GM06990 (cell line): ENCODE results near the gene GNAL.

ENCODE experiments used
- DNase-seq: peaks from one replicate; pipeline ENCODE4 v3.0.0-alpha.2; 2011; ENCODE audit not compliant: insufficient read length; ENCODE audit errors: extremely low read depth
- H3K27me3 ChIP-seq: replicated peaks from 2 replicates; pipeline ENCODE4 v1.6.0; 2011; ENCODE audit warnings: low read length; ENCODE audit not compliant: control insufficient read depth, insufficient read depth
- H3K36me3 ChIP-seq: 2 replicates; pipeline ENCODE4 v1.5.1; 2011; ENCODE audit warnings: low read length; ENCODE audit not compliant: control insufficient read depth, insufficient read depth
- H3K4me3 ChIP-seq: replicated peaks from 2 replicates; pipeline ENCODE4 v1.5.1; 2011; ENCODE audit warnings: low read depth, mild to moderate bottlenecking, control low read depth, low read length
- CTCF ChIP-seq: IDR thresholded peaks from 2 replicates; pipeline ENCODE4 v1.5.1; 2011; ENCODE audit warnings: low read length, control low read depth, mild to moderate bottlenecking, inconsistent platforms; ENCODE audit not compliant: insufficient read depth, poor library complexity, severe bottlenecking

The GNAL gene

GRCh38 chr18:11724781-11725180 lies 35.7 kb downstream of the GNAL start:
- no peaks in the 10 kb centered on the region for H3K36me3 ChIP-seq

DNA sequence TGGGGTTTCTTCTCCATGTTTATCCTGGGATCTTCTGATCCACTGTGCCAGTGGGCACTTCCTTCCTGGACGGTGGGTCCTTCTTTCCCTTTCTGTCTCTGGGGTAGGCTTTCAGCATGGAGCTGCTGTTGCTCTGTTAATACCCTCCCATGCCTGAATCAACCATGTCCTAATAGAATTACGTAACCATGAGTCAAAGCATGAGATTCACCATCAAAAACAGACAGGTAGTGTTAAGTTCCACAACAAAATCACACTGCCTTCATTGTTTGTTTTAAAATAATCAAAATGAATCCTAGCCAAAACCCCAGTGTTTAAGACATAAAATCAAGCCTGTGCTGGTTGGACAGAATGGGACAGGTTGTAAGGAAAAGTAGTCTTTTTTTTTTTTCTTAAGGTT lies 37.5 kb downstream of the GNAL start:
- H3K36me3 ChIP-seq, result no peaks in the 10 kb centered on the region
- no peak overlapping the region for H3K4me3 ChIP-seq
- no peak for TF ChIP-seq CTCF
- DNase-seq, result no peak
- peaks cover 1% of the 10 kb centered on the region for H3K27me3 ChIP-seq

More at GRCh38 chr18:11724781-11725180, 35.7 kb downstream of the GNAL start:
- peaks cover 1% of the 10 kb centered on the region for H3K27me3 ChIP-seq
- DNase-seq, result no peak
- no peak overlapping the region for H3K4me3 ChIP-seq
- no peak for TF ChIP-seq CTCF

DNA sequence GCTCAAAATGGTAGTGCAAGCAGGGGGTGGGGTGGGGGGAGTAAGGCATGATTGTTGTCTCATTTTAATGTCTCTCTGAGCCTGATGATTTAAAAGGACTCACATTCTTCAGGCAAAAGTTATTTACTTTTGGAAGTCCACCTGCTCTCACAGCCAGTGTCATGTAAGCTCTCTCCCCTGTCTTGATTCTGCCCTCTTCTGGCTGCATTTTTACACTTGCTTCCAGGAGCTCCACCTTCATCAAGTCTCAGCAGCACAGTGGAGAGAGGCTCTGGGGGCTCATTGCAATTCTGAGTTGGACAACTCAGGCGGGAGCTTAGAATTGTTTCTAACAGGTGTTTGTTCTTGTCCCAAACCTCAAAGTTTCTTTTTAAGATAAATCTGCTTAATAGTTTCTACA lies 39.2 kb downstream of the GNAL start:
- no peak for DNase-seq
- no peaks in the 10 kb centered on the region for H3K36me3 ChIP-seq
- TF ChIP-seq CTCF, result peak; percentile 27
- no peak overlapping the region for H3K4me3 ChIP-seq
- peaks cover 1% of the 10 kb centered on the region for H3K27me3 ChIP-seq

DNA sequence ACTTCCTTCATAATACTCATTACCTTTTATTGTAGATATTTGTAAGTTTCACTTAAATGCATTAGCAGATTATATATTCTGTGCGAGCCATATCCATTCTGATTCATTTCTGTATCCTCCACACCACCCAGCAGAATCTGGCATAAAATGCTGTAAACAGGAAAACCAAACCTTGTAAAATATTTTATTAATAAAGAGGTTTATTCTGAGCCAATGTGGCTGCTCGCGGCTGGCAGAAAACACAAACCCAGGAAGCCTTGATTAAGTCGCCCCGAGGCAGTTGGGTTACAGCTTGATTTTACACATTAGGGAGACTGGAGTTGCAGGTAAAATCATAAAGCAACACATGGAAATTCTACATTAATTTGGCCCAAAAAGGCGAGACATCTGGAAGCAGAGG lies 40.5 kb downstream of the GNAL start:
- no peak overlapping the region for H3K4me3 ChIP-seq
- TF ChIP-seq CTCF, result no peak
- peaks cover under 1% of the 10 kb centered on the region for H3K27me3 ChIP-seq
- no peaks in the 10 kb centered on the region for H3K36me3 ChIP-seq
- no peak for DNase-seq

DNA sequence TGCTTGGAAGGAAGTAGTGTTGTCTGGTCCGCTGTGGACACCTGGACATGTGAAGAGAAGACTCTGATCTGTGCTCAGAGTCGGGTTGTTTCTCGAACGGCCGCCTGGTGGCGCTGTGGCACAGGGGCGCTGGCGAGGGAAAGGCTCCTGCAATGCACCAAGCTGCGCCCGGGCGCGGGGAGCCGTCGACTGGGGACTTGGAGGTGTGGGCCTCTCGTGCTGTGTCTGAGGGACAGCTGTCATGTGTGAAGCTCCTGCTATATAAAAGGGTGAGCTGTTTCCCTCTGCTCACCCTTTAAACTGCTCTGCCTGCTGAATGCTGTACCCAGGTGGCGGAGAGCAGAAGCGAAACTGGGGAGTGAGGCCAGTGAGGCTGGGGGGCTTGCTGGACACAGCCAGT lies 44.0 kb downstream of the GNAL start:
- H3K36me3 ChIP-seq, result no peaks in the 10 kb centered on the region
- no peaks in the 10 kb centered on the region; the same call in 1 of the 2 replicates for H3K27me3 ChIP-seq
- peak; percentile 65 for DNase-seq
- TF ChIP-seq CTCF, result peak; percentile 90
- no peak overlapping the region for H3K4me3 ChIP-seq

DNA sequence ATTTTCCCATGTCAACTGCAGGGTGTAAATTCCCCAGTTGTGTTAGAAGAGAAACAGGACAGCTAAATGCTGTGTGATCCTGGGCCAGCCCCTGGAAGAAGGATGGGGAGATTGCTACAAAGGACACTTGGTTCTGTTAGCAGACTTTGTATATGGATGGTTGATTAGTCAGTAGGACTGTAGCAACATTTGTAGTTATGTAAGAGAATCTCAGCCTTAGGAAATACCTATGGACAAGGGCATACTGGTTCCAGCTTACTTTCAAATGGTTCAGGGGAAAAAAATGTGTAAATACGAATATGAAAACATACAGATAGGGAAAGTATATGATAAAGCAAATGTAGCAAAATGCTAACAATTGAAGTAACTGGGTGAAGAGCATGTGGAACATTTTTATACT lies 47.6 kb downstream of the GNAL start:
- TF ChIP-seq CTCF, result no peak
- no peak for DNase-seq
- no peaks in the 10 kb centered on the region; the same call in none of the 2 replicates for H3K27me3 ChIP-seq
- H3K4me3 ChIP-seq, result no peak overlapping the region
- H3K36me3 ChIP-seq, result no peaks in the 10 kb centered on the region
